GM19463 (cell line): Measurements from ENCODE around the gene SNED1.
"Not testable (repeated sequence)": the region's sequence is repeated elsewhere in the genome, so short reads cannot be mapped to it uniquely, and the experiment has no call there.

Experiments
- ATAC-seq: cut with Tn5 transposase; IDR thresholded peaks from one replicate; pipeline ENCODE4 v1.9.1; 2021; ENCODE audit warnings: mild to moderate bottlenecking, moderate library complexity; ENCODE audit not compliant: unreplicated experiment

SNED1 gene

DNA sequence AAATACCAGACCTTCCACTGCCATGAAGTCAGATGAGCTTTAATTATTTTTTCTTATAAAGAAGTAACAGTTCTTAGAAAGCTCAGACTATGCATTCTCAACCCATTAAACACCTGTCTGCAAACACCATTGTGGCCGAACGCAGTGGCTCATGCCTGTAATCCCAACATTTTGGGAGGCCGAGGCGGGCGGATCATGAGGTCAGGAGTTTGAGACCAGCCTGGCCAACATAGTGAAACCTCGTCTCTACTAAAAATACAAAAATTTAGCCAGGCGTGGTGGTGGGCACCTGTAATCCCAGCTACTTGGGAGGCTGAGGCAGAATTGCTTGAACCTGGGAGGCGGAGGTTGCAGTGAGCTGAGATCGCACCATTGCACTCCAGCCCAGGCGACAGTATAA, 106.2 kb downstream of the SNED1 start:
- ATAC-seq = not testable (repeated sequence)

DNA sequence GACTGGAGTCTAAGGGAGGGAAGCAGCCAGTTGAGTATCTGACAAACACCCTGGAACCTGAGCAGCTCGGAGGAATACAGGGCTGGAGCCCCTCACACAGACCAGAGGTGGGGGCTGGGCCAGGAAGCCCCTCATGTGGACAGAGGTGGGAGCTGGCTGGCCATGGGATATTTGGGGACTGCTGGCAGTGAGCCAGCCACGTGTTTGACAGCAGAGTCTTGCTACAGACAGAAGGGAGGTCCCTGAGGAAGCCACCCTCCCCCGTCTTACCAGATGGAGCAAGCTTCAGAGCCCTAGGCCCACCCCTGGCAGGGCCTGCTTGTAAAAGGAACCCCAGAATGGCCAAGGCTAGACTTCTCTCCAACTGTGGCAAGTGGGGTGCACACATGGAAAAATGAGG, 107.2 kb downstream of the SNED1 start:
- no peak for ATAC-seq

DNA sequence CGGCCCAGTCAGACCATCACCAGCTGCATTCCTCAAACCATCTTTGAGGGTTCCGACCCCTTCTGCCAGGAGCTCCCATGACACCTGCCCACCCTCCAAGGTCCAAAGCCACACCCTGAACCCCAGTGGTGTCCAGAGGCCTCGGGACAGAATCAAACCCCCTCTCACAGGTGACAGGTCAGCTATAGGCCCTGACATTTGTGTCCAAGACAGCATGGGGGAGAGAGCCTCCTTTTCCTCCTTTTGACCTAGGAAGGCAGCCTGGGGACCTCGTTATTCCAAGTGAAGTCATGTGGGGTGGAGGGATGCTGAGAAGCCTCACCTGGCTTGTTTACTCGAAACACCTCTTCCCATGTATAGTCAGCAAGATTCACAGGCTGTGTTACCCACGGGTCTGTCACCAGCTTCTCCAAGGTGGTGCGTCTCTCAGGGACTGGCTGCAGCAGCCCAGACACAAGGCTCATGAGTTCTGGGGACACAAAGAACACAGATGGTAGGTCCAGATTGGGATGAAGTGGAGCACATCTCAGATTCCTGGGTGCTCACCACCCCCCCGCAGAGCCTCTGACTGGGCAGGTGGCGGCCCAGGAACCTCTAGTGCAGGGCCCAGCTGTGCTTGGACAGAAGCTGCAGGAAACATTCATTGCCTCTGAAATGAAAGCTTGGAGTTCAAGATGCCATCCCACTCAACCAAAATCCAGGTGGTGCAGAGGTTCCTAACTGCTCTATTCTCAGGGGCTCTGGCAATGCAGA, 108.8 kb downstream of the SNED1 start:
- no peak for ATAC-seq

DNA sequence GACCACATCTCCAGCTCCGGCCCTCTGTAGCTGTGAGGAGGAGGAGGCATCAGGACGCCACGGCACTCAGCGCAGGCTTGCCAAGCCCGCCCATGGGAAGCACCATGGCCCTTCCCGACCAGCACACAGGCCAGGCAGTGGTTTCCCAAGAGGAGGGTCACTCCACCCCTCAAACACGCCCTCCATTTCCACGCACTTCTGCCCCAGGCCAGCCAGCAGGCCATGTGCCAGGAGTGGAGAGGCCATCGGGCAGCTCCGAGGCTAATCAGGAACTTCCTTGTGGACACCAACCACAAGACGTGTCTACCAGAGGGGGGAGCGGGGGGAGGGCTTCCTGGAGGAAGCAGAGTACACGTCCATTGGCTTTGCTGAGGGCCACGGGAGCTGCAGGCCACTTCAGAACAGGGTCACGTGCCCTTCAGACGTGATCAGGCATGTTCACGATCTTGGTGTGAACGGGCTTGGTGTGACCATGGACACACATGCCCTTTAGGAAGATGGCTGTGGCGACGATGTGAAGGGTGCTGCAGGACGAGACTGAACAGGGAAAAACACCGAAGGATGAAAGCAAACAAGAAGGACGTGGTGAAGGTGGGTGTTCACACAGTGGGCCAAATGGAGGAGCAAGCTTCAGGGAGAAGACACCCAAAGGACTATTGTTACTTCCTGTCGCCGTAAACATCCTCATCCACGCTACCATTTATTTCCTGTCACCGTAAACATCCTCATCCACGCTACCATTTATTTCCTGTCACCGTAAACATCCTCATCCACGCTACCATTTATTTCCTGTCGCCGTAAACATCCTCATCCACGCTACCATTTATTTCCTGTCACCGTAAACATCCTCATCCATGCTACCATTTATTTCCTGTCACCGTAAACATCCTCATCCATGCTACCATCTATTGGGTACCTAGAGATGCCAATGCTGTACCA, 110.1 kb downstream of the SNED1 start:
- no peak for ATAC-seq

DNA sequence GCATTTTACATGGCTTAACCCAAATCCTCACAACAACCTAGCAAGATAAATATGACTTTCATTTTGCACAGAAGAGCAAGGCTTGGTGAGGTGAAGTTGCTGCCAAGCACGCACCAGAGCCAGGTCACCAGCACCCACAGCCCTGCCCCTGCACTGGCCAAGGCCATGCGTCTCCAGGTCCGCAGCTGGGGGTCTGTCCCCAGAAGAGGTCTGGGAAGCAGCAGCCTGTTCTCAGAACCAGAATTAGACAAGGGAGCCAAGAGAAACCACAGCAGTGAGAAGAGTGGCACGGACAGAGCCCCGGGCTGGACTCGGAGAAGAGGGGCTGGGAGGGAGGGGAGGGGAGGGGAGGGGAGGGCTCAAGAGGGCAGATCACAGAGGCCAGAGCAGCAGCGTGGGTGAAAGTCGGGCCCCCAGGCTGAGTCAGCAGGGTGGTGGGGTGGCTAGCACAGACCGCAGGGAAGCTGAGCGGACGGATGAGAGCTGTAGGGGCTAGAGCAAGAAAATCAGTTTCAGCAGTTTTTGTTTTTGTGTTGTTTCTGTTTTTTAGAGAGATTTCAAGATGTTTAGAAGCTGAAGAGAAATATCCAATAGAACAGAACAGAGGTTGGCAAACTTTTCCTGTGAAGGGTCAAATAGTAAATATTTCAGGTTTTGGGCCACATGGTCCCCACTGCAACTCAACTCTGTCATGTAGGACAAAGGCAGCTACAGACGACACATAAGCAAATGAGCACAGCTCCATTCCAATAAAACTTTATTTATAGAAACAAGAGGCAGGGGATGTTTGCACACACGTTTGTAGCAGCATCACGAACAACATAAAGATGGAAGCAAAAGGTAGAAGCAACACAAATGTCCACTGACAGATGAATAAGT, 111.0 kb downstream of the SNED1 start:
- no peak for ATAC-seq

DNA sequence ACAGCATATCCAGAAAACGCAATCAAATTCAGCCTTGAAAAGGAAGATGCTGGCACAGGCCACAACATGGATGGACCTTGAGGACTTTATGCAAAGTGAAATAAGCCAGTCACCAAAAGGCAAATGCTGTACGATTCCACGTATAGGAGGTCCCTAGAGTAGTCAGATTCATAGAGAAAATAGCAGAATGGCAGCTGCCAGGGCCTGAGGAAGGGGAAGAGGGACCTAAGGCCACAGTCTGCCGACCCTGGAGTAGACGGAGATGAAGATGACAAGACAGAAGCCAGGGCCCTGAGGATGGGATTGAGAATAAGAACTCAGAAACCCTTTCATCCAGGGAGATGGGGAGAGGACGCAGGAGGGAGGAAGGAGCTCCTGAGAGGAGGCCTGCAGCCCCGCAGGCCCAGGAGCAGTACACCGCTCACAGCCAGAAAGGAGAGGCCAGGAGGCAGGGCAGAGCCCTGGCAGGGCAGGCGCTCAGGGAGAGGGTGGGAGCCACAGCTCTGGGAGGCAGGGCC, 111.7 kb downstream of the SNED1 start:
- no peak for ATAC-seq

DNA sequence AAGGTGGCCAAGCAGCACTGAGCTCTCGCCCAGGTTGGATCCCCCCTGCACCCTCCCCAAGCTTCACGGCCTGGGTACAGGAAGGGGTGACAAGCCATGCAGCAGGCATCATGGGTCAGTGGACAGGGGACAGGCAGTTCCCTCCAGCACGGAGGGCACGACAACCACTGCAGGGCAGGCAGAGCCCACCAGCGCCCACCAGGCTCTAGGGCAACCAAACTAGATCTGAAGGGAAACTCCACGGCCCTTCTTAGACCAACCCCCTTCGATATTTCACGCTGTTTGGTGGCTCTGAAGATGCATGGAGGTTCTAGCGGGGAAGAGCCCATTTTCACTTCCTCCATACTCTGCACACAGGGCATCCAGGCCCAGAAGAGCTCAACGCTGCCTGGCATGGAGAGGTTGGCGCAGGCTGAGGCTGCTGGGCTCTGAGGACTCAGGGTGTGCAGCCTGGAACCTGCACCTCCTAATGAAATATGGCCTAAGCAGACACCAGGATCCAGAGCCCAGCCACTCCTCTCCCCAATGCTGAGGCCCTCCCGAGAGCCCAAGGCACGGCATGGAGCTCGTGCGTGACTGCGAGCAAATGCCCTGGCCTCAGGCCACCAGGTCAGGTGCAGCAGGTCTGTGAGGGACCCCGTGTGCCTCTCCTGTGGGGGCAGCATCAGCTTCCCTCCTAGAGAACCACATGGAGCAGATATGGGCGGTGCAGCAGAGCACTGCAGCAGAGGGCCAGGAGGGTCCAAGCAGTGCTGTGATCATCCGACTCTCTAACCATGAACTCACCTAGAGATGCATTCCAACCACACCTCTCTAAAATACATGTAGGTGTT, 112.4 kb downstream of the SNED1 start:
- no peak for ATAC-seq

DNA sequence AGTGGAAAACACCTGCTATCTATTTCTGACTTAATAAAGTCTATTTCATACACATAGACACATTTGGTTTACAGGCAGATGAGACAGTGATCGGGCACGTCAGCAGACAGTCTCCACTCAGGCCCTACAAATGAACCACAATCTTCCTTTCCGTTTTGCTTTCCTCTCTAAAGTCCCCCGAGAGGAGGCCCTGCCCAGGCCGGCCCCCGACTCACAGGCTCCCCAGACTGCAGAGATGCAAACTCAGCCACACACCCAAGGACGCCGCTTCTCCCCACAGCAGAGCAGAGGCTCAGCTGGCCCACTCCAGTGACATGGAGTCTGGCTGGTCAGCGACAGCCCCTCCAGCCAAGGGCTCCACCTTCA, 113.0 kb downstream of the SNED1 start:
- ATAC-seq = no peak

DNA sequence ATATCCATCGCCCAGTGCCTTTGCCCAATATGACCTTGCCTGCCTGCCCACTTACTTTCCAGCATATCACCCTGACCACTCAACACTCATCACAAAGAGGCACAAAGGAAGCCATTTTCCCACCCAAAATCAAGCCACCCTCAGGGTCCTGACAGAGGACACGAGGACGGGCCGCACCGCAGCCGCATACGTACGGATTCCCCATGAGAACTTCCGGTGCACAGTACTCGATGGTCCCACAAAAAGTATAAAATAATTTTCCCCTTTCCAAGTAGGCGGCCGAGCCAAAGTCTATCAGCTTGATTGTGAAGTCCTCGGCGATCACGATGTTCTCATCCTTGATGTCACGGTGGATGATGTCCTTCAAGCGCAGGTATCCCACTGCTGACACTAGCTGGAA, 113.6 kb downstream of the SNED1 start:
- no peak for ATAC-seq

DNA sequence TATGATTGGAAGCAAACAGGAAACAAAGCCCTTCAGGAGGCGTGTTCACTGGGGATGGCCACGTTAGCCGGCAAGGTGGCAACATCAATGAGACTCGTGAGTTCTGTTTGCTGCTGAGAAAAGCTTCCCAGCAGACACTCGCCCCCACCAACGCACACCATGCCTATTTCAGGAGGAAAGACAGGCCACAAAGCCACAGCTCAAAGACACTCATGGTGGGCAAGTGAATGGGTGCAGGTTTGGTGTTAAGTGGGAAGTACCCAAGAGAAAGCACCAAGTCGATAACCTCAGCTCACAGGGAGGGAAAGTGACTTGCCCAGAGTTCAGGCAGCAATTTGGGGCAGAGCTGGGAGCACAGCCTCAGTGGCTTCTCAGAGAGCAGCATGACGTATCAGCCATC, 114.2 kb downstream of the SNED1 start:
- no peak for ATAC-seq

DNA sequence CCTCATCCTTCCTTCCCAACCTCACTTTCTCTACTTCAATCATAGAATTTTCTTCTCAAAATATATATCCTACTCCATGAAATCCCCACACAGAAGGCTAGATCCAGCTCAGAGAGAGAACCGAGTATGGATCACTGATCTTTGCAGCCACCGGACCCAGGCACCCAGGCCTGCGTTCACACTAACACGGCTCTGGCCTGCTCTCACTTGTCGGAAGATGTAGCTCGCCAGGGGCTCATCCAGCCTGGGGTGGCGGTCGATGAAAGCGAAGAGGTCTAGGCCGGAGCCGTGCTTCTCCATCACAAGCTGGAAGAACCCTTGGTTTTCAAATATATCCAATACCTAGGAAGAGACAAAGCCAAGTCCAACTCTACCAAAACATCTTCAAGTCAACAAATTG, 116.4 kb downstream of the SNED1 start:
- ATAC-seq = no peak

DNA sequence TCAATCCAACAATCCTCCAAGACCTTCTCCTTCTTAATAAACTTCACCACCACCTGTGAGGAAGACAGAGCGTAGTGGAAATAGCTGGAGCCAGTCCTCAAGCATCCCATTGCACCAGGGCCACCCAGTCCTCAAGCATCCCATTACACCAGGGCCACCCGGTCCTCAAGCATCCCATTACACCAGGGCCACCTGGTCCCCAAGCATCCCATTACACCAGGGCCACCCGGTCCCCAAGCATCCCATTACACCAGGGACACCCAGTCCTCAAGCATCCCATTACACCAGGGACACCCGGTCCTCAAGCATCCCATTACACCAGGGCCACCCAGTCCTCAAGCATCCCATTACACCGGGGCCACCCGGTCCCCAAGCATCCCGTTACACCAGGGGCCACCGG, 116.9 kb downstream of the SNED1 start:
- no peak for ATAC-seq

DNA sequence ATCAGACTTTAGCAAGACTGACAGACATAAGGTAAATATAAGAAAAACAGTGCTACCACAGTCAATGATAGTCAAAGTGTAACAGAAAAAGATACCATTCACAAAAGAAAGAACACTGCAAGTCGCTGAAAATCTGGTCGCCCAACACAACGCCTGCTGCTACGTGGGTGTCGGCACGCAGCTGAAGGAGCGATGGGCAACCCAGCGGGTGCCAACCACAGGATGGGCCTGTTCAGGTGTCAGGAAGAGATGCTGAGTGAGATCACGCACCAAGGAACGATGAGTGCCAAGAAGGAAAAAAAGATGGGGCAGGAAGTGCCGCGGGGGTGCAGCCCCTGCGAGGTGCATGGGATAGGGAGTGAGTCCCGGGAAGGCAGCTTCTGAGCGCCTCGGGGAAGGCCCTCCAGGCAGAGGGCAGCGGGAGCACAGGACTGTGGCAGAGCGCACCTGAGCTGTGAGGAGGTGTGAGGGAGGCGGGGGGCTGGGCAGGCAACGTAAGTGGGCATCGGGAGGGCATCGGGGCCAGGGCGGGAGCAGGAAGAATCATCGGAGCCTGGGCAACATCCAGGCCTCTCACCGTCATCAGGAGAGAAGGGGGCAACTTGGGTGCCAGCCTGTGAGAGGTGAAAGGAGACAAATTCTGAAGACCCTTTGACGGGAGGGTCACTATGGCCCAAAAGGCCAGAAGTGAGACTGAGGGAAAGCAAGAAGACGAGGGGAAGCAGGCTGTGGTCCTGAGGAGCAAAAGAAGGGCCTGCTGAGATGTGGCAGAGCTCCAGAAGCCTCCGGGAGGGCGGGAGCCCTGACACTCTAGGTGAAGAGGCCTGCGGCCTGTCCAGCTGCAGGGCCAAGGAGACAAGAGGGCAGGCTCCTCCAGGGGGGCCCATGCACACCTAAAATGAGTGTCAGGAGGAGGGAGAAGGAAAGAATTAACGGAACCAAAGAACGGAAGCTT, 118.5 kb downstream of the SNED1 start:
- ATAC-seq = no peak

DNA sequence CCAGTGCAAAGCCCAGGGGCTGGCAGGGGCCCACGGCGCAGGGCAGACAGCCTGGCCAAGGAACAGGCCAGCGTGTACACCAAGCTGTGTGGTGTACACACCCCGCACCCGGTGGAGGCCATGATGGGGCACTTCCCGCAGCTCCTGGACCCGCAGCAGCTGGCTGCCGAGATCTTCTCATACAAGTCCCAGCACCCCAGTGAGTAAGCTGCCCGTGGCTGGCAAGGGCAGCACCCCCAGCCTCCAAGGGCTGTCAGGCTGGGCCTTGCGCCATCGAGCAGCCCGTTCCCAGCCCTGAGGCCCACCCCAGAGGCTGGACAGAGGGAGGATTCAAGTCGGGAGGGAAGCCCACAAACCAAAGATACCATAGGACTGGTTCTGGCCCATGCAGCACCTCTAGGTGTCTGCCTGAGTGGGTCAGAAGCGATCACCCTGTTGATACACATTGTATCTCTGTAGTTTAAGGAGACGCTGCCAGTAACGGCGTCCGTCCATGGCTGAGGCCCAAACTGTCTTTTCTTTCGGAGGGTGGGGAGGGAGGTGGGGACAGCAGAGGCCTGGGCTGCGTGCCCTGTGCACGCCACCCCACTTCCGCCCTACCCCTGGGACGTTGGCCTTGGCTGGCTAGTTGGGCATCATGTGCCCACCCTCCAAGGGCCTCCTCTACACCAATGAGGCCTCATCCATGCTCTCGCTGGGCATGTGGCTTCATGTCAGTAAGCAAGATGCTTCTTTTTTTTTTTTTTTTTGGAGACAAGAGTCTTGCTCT, 120.5 kb downstream of the SNED1 start:
- no peak for ATAC-seq

DNA sequence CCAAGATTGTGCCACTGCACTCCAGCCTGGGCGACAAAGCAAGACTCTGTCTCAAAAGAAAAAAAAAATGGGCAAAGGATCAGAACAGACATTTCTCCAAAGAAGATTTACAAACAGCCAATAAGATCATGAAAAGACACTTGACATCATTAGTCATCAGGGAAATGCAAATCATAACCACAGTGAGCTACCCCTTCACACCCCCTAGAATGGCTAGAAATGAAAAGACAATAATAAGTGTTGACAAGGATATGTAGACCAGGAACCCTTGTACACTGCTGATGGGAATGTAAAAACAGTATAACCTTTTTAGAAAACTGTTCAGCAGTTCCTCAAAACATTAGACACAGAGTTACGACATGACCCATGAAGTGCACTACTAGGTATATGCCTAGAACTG, 122.0 kb downstream of the SNED1 start:
- no peak for ATAC-seq

DNA sequence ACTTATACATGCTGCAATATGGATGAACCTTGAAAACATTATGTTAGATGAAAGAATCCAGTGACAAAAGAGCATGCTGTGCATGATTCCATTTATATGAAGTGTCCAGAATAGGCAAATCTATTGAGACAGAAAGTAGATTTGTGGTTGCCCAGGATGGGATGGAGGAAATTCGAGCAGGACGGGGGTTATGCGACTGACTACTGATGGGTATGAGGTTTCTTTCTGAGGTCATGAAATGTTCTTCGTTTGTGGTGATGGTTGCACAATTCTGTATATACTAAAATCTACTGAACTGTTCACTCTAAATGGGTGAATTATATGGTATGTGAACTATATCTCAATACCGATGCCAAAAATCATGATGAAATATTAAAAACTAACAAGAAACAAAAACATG, 122.6 kb downstream of the SNED1 start:
- no peak for ATAC-seq

DNA sequence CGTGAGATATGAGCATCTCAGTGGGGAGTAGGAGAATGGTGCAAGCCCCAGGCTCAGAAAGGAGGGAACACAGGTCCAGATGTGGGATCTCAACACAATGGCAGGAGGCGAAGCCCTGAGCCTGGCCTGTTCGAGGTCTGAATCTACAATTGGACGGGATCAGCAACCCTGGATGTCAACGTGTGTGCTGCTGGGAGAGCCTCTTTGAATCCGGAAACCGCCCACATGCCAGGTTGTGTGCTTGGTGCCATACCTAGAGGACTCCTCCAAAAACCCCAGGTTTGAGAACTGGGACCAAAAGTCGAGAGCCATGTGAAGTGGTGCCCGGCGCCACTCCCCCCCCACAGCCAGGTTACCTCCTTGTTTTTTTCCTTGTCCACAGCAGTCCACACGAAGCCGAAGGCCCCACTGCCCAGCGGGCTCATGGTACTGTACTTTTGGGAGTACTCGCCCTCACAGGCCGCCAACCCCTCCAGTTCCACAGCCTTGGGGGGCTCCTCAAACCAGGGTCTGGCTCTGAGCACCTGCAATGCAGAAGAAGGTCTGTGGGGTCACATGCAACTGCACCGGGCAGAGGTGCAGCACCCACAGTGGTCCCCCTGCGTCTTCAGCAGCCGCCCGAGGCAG, 124.1 kb downstream of the SNED1 start:
- no peak for ATAC-seq
